H1 (cell line): Measurements from ENCODE around the gene MAP2K5. TPM values are rescaled to one million over a fixed set of nuclear protein-coding genes. Genes with fewer than 3 reads are reported as not detected.

Source experiments
- CTCF ChIA-PET: fragments of 300-600 bp; sonication (Branson Sonifier 250); formaldehyde crosslinking; loops from one replicate; lab custom pipeline; 2021; ENCODE audit not compliant: partially characterized antibody; lab: Charles Lee
- POLR2A ChIA-PET: fragments of 300-600 bp; sonication (Branson Sonifier 250); formaldehyde crosslinking; loops from one replicate; lab custom pipeline; 2021; ENCODE audit warnings: inconsistent platforms; ENCODE audit not compliant: partially characterized antibody; lab: Charles Lee
- DNase-seq, 2 experiments: peaks; one replicate each; pipeline versions ENCODE4 v3.0.0 to v3.0.0-alpha.2; 2010 to 2022; ENCODE audit warnings: low spot score in 2 of 2, low read depth in 1 of 2, mixed read lengths in 1 of 2
- FAIRE-seq: peaks from 2 replicates; lab custom pipeline; 2011; peaks lifted over from hg19 to GRCh38; lab: Jason Lieb, UNC
- H2AFZ ChIP-seq: 2 replicates; pipeline ENCODE4 v1.8.1; 2012; ENCODE audit warnings: low read length, inconsistent platforms
- H2AK5ac ChIP-seq: 2 replicates; pipeline ENCODE4 v1.6.1; 2013; ENCODE audit warnings: low read depth, low read length
- H2BK120ac ChIP-seq: replicated peaks from 2 replicates; pipeline ENCODE3; 2013; ENCODE audit warnings: low read depth, low read length, inconsistent platforms
- H2BK12ac ChIP-seq: 2 replicates; pipeline ENCODE4 v1.6.1; 2013; ENCODE audit warnings: low read depth, low read length
- H2BK15ac ChIP-seq: 2 replicates; pipeline ENCODE4 v1.6.1; 2013; ENCODE audit warnings: low read length
- H2BK20ac ChIP-seq: 2 replicates; pipeline ENCODE4 v1.6.1; 2013; ENCODE audit warnings: low read length
- H2BK5ac ChIP-seq: 2 replicates; pipeline ENCODE4 v1.6.1; 2013; ENCODE audit warnings: low read depth, low read length
- H3K14ac ChIP-seq: 2 replicates; pipeline ENCODE4 v1.6.1; 2013; ENCODE audit warnings: inconsistent platforms; ENCODE audit not compliant: insufficient read length
- H3K18ac ChIP-seq: 2 replicates; pipeline ENCODE4 v1.6.1; 2013; ENCODE audit warnings: low read length; ENCODE audit errors: extremely low read depth
- H3K23ac ChIP-seq: 2 replicates; pipeline ENCODE4 v1.6.1; 2013; ENCODE audit warnings: inconsistent platforms; ENCODE audit not compliant: insufficient read length
- H3K23me2 ChIP-seq: 2 replicates; pipeline ENCODE4 v1.6.1; 2013; ENCODE audit warnings: low read depth, low read length
- H3K27ac ChIP-seq: 2 replicates; pipeline ENCODE4 v1.6.1; 2011; ENCODE audit warnings: low read depth, low read length, inconsistent platforms
- H3K27me3 ChIP-seq, 4 experiments: replicated peaks in 1 of 4; 1 replicate in 1 of 4; 2 replicates in 3 of 4; pipeline versions ENCODE4 v1.6.1 to v1.8.1; 2011 to 2013; ENCODE audit warnings: low read length in 3 of 4, mild to moderate bottlenecking in 3 of 4, inconsistent platforms in 2 of 4, mixed read lengths in 2 of 4, moderate library complexity in 1 of 4; ENCODE audit not compliant: control insufficient read depth in 3 of 4, insufficient read depth in 3 of 4; ENCODE audit errors: extremely low read depth in 1 of 4
- H3K36me3 ChIP-seq, 4 experiments: 2 replicates each; pipeline versions ENCODE4 v1.6.1 to v1.8.1; 2011 to 2013; ENCODE audit warnings: mild to moderate bottlenecking in 4 of 4, low read length in 3 of 4, moderate library complexity in 2 of 4, control low read depth in 1 of 4, inconsistent platforms in 1 of 4; ENCODE audit not compliant: insufficient read depth in 4 of 4, control insufficient read depth in 2 of 4
- H3K4ac ChIP-seq: replicated peaks from 2 replicates; pipeline ENCODE3; 2013; ENCODE audit warnings: low read length, low read depth, mixed read lengths, inconsistent platforms; ENCODE audit not compliant: insufficient read length
- H3K4me1 ChIP-seq, 4 experiments: replicated peaks in 1 of 4; 1 replicate in 1 of 4; 2 replicates in 3 of 4; pipeline versions ENCODE4 v1.6.1 to v1.8.1; 2011 to 2013; ENCODE audit warnings: low read length in 3 of 4, inconsistent platforms in 2 of 4, mixed read lengths in 1 of 4; ENCODE audit not compliant: insufficient read depth in 4 of 4, control insufficient read depth in 3 of 4
- H3K4me2 ChIP-seq, 2 experiments: 2 replicates each; pipeline versions ENCODE4 v1.6.1 to v1.8.1; 2011 to 2013; ENCODE audit warnings: low read depth in 2 of 2, low read length in 2 of 2, control low read depth in 1 of 2, inconsistent platforms in 1 of 2, mild to moderate bottlenecking in 1 of 2; ENCODE audit not compliant: insufficient read depth in 1 of 2
- H3K4me3 ChIP-seq, 4 experiments: fragments of 200-600, 300-600 bp in 1 of 4; sonication (generic), shearing (Covaris generic), sonication (Bioruptor Twin) in 1 of 4; 2 replicates each; pipeline versions ENCODE4 v1.5.1 to v1.8.1; 2011 to 2016; ENCODE audit warnings: low read length in 4 of 4, low read depth in 3 of 4, control low read depth in 2 of 4, inconsistent platforms in 2 of 4, mild to moderate bottlenecking in 2 of 4, mixed read lengths in 1 of 4, moderate library complexity in 1 of 4; ENCODE audit not compliant: insufficient read depth in 2 of 4; ENCODE audit errors: extremely low read depth in 1 of 4
- H3K56ac ChIP-seq: replicated peaks from 2 replicates; pipeline ENCODE3; 2013; ENCODE audit warnings: low read depth, mild to moderate bottlenecking, mixed read lengths, low read length, inconsistent platforms; ENCODE audit not compliant: insufficient read length
- H3K79me1 ChIP-seq: 2 replicates; pipeline ENCODE4 v1.6.1; 2013; ENCODE audit warnings: low read depth, low read length, control low read depth
- H3K79me2 ChIP-seq, 2 experiments: 2 replicates each; pipeline versions ENCODE4 v1.6.1 to v1.8.1; 2012 to 2013; ENCODE audit warnings: low read length in 2 of 2, mild to moderate bottlenecking in 2 of 2, inconsistent platforms in 1 of 2; ENCODE audit not compliant: insufficient read depth in 2 of 2, control insufficient read depth in 1 of 2
- H3K9ac ChIP-seq, 4 experiments: replicated peaks in 1 of 4; 1 replicate in 1 of 4; 2 replicates in 3 of 4; pipeline versions ENCODE4 v1.6.1 to v1.8.1; 2011 to 2013; ENCODE audit warnings: low read depth in 3 of 4, low read length in 3 of 4, control low read depth in 2 of 4, mild to moderate bottlenecking in 2 of 4, moderate library complexity in 2 of 4, inconsistent platforms in 1 of 4; ENCODE audit errors: extremely low read depth in 1 of 4
- H3K9me3 ChIP-seq, 2 experiments: 2 replicates each; pipeline versions ENCODE4 v1.6.1 to v1.8.1; 2012 to 2013; ENCODE audit warnings: mild to moderate bottlenecking in 2 of 2, moderate library complexity in 2 of 2, control low read depth in 1 of 2, inconsistent platforms in 1 of 2, low read depth in 1 of 2, low read length in 1 of 2, mixed read lengths in 1 of 2; ENCODE audit not compliant: insufficient read depth in 2 of 2
- H4K20me1 ChIP-seq, 2 experiments: replicated peaks in 1 of 2; 2 replicates each; pipeline versions ENCODE3 to v1.8.1; 2011 to 2013; ENCODE audit warnings: inconsistent platforms in 2 of 2, low read length in 2 of 2, mild to moderate bottlenecking in 1 of 2; ENCODE audit not compliant: insufficient read depth in 2 of 2, control insufficient read depth in 1 of 2
- H4K5ac ChIP-seq: 2 replicates; pipeline ENCODE4 v1.6.1; 2013; ENCODE audit warnings: low read length, low read depth, mixed read lengths, inconsistent platforms; ENCODE audit not compliant: insufficient read length
- H4K8ac ChIP-seq: 2 replicates; pipeline ENCODE4 v1.8.0; 2013; ENCODE audit warnings: mild to moderate bottlenecking, moderate library complexity, low read length, inconsistent platforms; ENCODE audit not compliant: insufficient read depth; ENCODE audit errors: extremely low read depth
- H4K91ac ChIP-seq: replicated peaks from 2 replicates; pipeline ENCODE3; 2013; ENCODE audit warnings: low read length, mixed read lengths, inconsistent platforms; ENCODE audit not compliant: insufficient read length
- BRCA1 ChIP-seq: IDR thresholded peaks from 2 replicates; pipeline ENCODE4 v1.6.1; 2012; ENCODE audit warnings: low read depth, low read length, improper control_type of control experiment
- CEBPB ChIP-seq: IDR thresholded peaks from 2 replicates; pipeline ENCODE4 v1.6.1; 2012; ENCODE audit warnings: low read depth, low read length
- RNF2 ChIP-seq: fragments of 200-900, 300-1000 bp; sonication (generic); IDR thresholded peaks from 2 replicates; pipeline ENCODE4 v1.7.1; 2016; ENCODE audit warnings: borderline replicate concordance, low read depth, mild to moderate bottlenecking, antibody characterized with exemption, low read length; ENCODE audit not compliant: poor library complexity, severe bottlenecking; ENCODE audit errors: missing control alignments
- WGBS, 2 experiments: shearing (Covaris generic) in 1 of 2; methylation state at CpG; one replicate each; pipeline versions ENCODE4 v1.1.6 to v1.1.7; 2013 to 2015; ENCODE audit warnings: low lambda C conversion rate in 2 of 2, mixed read lengths in 2 of 2, inconsistent platforms in 1 of 2, low coverage in 1 of 2, missing lambda C conversion rate in 1 of 2; ENCODE audit not compliant: insufficient replicate concordance in 2 of 2, insufficient coverage in 1 of 2, insufficient read length in 1 of 2; ENCODE audit errors: extremely low coverage in 1 of 2, missing lambda C conversion rate in 1 of 2; 5-methylcytosine and 5-hydroxymethylcytosine counted together
- polyA plus RNA-seq, 7 experiments: library from polyadenylated mRNA; depleted of rRNA in 3 of 7; stranded (reverse) in 5 of 7; unstranded in 2 of 7; fragments of >200 nt in 5 of 7; fragments of 200-250 nt in 2 of 7; gene quantifications; 1 replicate in 5 of 7; 2 replicates in 1 of 7; 4 replicates in 1 of 7; pipeline versions ENCODE4 v1.2.1 to v1.2.3, GENCODE V29; 2011 to 2013; ENCODE audit warnings: missing spikeins in 2 of 7, mixed read lengths in 2 of 7
- total RNA-seq: library from RNA; stranded (reverse); fragmentation: NEBNext Ultra II Directional; extraction: Animal tissue kit (Norgen Biotek cat#: 25700); gene quantifications from 2 replicates; pipeline ENCODE4 v1.2.1, GENCODE V29; 2021

MAP2K5 gene
- total and polyA plus RNA-seq, 2 of the 8 experiments (the other 6 are each of a cell fraction or from before 2014, with no cell fraction given) = 4.4 to 15.8 TPM

DNA sequence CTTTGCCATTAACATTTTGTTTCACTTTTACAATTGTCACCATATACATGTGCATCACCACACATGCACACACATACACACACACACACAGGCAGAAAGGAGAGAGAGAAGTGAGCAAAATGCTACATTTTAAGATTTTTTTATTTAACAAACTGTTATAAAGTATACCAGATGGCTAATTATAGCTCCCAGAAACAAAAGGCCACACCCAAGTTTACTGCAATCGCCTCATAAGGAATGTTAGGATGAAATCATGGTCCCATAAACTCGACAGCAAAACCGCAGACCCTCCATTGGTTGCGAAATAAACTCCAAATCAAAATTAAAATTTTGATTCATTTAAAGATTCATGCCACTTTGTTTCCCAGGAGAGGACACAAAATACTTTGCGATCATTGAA, 37.7 kb upstream of the MAP2K5 start:
- Histone ChIP-seq H3K23ac (no peak overlapping the region), H3K23me2 (no peaks in the 10 kb centered on the region), H4K5ac (no peak overlapping the region), H3K4me3 (no peak overlapping the region), H3K79me2 (no peaks in the 10 kb centered on the region), H2AFZ (no peak overlapping the region), H3K9me3 (no peaks in the 10 kb centered on the region), H2BK15ac (no peak overlapping the region), H2AK5ac (no peak overlapping the region), H2BK12ac (no peak overlapping the region), H3K9ac (no peak overlapping the region), H4K91ac (no peak overlapping the region), H4K8ac (no peak overlapping the region), H3K4me1 (peaks cover 0 to 10% (median 4%) of the 10 kb centered on the region in 4 experiments; a peak in 3 of 7 replicates), H3K79me1 (no peaks in the 10 kb centered on the region), H3K4ac (no peak overlapping the region), H3K36me3 (no peaks in the 10 kb centered on the region), H2BK120ac (no peak overlapping the region), H3K27ac (no peak overlapping the region), H2BK5ac (no peak overlapping the region), H3K14ac (no peak overlapping the region), H3K56ac (no peak overlapping the region), H3K18ac (no peak overlapping the region), H3K27me3 (no peaks in the 10 kb centered on the region), H3K4me2 (no peak overlapping the region), H4K20me1 (no peaks in the 10 kb centered on the region), H2BK20ac (no peak overlapping the region)
- TF ChIP-seq BRCA1 (no peak), RNF2 (no peak), CEBPB (peak; percentile 46; the same call in 1 of the 2 replicates)
- WGBS, 2 experiments = 91% methylated on average over 5 of the region's 5 CpGs; no CpG with 5 or more reads in 1 of the 2 experiments
- no peak for FAIRE-seq
- POLR2A ChIA-PET = no interaction called here
- CTCF ChIA-PET = interaction anchor here (1.3 kb wide), 1 partner anchor 330 kb away, joined by 3 read pairs; no protein-coding TSS in a partner anchor
- no peak for DNase-seq
